NCI-H524 (cell line): Measurements from ENCODE around the gene KLK7.

Experiments used
- DNase-seq, 2 experiments: peaks; one replicate each; lab custom pipeline; 2025; lab: John Stamatoyannopoulos, UW

The KLK7 gene

GRCh38 chr19:50983625-50984292 lies at the start of gene KLK7:
Gene KLK7, minus strand, starts transcription at chr19:50983917. Its CDS starts 1,518 bp downstream, at chr19:50982399.
- no peak for DNase-seq

- no peak for DNase-seq
Observed at GRCh38 chr19:51031880-51032225, 48.1 kb upstream of the KLK7 start.

- no peak for DNase-seq
Observed at GRCh38 chr19:51031220-51031879, 47.6 kb upstream of the KLK7 start.

- no peak for DNase-seq
Observed at GRCh38 chr19:51030631-51031030, 46.9 kb upstream of the KLK7 start.

- no peak for DNase-seq
Observed at GRCh38 chr19:51029718-51030117, 46.0 kb upstream of the KLK7 start.

- no peak for DNase-seq
Observed at GRCh38 chr19:51027873-51028272, 44.2 kb upstream of the KLK7 start.

GRCh38 chr19:51027126-51027806 lies 43.5 kb upstream of the KLK7 start:
- no peak for DNase-seq

GRCh38 chr19:51026554-51026831 lies 42.8 kb upstream of the KLK7 start, which contains the start of gene KLK11:
Gene KLK11, minus strand, starts transcription at chr19:51026616. Its CDS starts 985 bp downstream, at chr19:51025631.
- DNase-seq = no peak

- no peak for DNase-seq
Observed at GRCh38 chr19:51025809-51026553, 42.3 kb upstream of the KLK7 start.

GRCh38 chr19:51025401-51025800 lies 41.7 kb upstream of the KLK7 start:
- no peak for DNase-seq

GRCh38 chr19:51024924-51025323 lies 41.2 kb upstream of the KLK7 start:
- no peak for DNase-seq

GRCh38 chr19:51023946-51024345 lies 40.2 kb upstream of the KLK7 start:
- DNase-seq = no peak

- no peak for DNase-seq
Observed at GRCh38 chr19:51022526-51022925, 38.8 kb upstream of the KLK7 start.

GRCh38 chr19:51020988-51021651 lies 37.4 kb upstream of the KLK7 start:
- DNase-seq = peak; percentile 10 to 53

- no peak for DNase-seq
Observed at GRCh38 chr19:51019544-51019925, 35.8 kb upstream of the KLK7 start, which contains the start of gene KLK10. Gene KLK10, minus strand, starts transcription at chr19:51019709. Its CDS starts 579 bp downstream, at chr19:51019130.

- no peak for DNase-seq
Observed at GRCh38 chr19:51018745-51019543, 35.2 kb upstream of the KLK7 start.

- DNase-seq = peak; percentile 10 to 51
Observed at GRCh38 chr19:51016798-51017683, 33.3 kb upstream of the KLK7 start.

- no peak for DNase-seq
Observed at GRCh38 chr19:51015691-51016267, 32.1 kb upstream of the KLK7 start.

- DNase-seq = no peak
Observed at GRCh38 chr19:51014242-51014641, 30.5 kb upstream of the KLK7 start.

GRCh38 chr19:51012661-51013190 lies 29.0 kb upstream of the KLK7 start:
- DNase-seq = no peak
